Ovary (tissue), 9 donors: Measurements from ENCODE around the gene IGF2BP3. TPM values are rescaled to one million over a fixed set of nuclear protein-coding genes. Genes with fewer than 3 reads are reported as not detected.

ENCODE experiments used
- DNase-seq, 5 donors: peaks; one replicate each; pipeline ENCODE4 v3.0.0-alpha.2; 2019 to 2020
- H3K27ac ChIP-seq, 2 donors: fragments of 200-600 bp; one replicate each; pipeline versions ENCODE4 v1.5.1 to v1.8.0; 2019 to 2022
- H3K27me3 ChIP-seq: fragments of 200-600 bp; one replicate; pipeline ENCODE4 v1.8.0; 2022
- H3K36me3 ChIP-seq: fragments of 200-600 bp; sonication (generic); one replicate; pipeline ENCODE4 v1.5.1; 2019
- H3K4me1 ChIP-seq: one replicate; pipeline ENCODE4 v1.8.1; 2013; ENCODE audit warnings: mild to moderate bottlenecking, moderate library complexity; ENCODE audit not compliant: insufficient read depth
- H3K4me3 ChIP-seq: fragments of 200-600 bp; sonication (generic); one replicate; pipeline ENCODE4 v1.5.1; 2017
- H3K9me3 ChIP-seq, 2 donors: fragments of 200-600 bp in 1 of 2; sonication (generic) in 1 of 2; one replicate each; pipeline versions ENCODE4 v1.5.1 to v1.8.1; 2013 to 2019; ENCODE audit warnings: mild to moderate bottlenecking in 1 of 2, moderate library complexity in 1 of 2
- CTCF ChIP-seq, 3 donors: fragments of 450-650 bp in 2 of 3; fragments of 200-600 bp in 1 of 3; IDR thresholded peaks; one replicate each; pipeline versions ENCODE4 v1.5.1 to v1.8.0; 2016 to 2022; ENCODE audit warnings: antibody characterized with exemption in 3 of 3, mild to moderate bottlenecking in 1 of 3
- EP300 ChIP-seq: sonication (generic); formaldehyde crosslinking; IDR thresholded peaks from one replicate; pipeline ENCODE4 v1.6.1; 2017; ENCODE audit warnings: antibody characterized with exemption
- POLR2A ChIP-seq: fragments of 450-650 bp; IDR thresholded peaks from one replicate; pipeline ENCODE4 v1.6.1; 2017; ENCODE audit warnings: antibody characterized with exemption, mild to moderate bottlenecking, moderate library complexity
- WGBS, 3 donors: extraction: QIAGEN DNeasy Blood & Tissue Kit in 1 of 3; methylation state at CpG; one replicate each; pipeline versions ENCODE4 v1.1.5 to v1.1.7; 2013 to 2017; 5-methylcytosine and 5-hydroxymethylcytosine counted together
- intact Hi-C, 4 donors: fragments of 100-400 bp; cut with DNase I; formaldehyde crosslinking; loops; one replicate each; pipeline versions ENCODE4 v1.11.0 to v1.15.1; 2022 to 2023
- polyA plus RNA-seq, 2 donors: library from polyadenylated mRNA; stranded (reverse); fragments of 200-250 nt in 1 of 2; fragments of 350-450 nt in 1 of 2; fragmentation: Illumina TruSeq in 1 of 2; extraction: RNeasy Lipid Tissue Mini Kit (QIAGEN cat#74804) in 1 of 2; gene quantifications; one replicate each; pipeline ENCODE4 v1.2.3, GENCODE V29; 2013 to 2014
- total RNA-seq, 7 donors: library from RNA; depleted of rRNA in 2 of 7; stranded (reverse); fragments of >200 nt in 2 of 7; fragmentation: NEBNext Ultra II Directional in 3 of 7; extraction: Animal tissue kit (Norgen Biotek cat#: 25700) in 3 of 7; gene quantifications; one replicate each; pipeline versions ENCODE4 v1.1.0 to v1.2.4, GENCODE V29; 2016 to 2023
- donor health status: DM: no; HTN: no; CAD: no; lungs with moderate emphysema.
- donor health status: DM: no; HTN: no; CAD: no.
- donor health status: Bipolar disorder and iron deficiency.
- donor health status: DM: yes; HTN: yes; CAD: no.
- donor health status: DM: no; HTN: no; CAD: no.
- donor health status: DM: yes; HTN: yes; CAD: no.

IGF2BP3 gene
- total and polyA plus RNA-seq, 9 donors, result 0.20 to 1.3 (median 0.40) TPM; not detected in 2

GRCh38 chr7:23347033-23347681, 123.1 kb downstream of the IGF2BP3 start:
- intact Hi-C loops, result no loop called here
- DNase-seq, result no peak
- H3K9me3 ChIP-seq, result no peaks in the 10 kb centered on the region
- WGBS, 3 donors, result 93 to 96% (median 95%) methylated on average over 9 of the region's 9 CpGs
- no peaks in the 10 kb centered on the region for H3K4me1 ChIP-seq
- no peaks in the 10 kb centered on the region for H3K36me3 ChIP-seq
- TF ChIP-seq POLR2A (no peak), EP300 (no peak), CTCF (IDR thresholded peaks at IDR 0.05) (no peak)
- H3K4me3 ChIP-seq, result no peak overlapping the region
- H3K27me3 ChIP-seq, result no peaks in the 10 kb centered on the region
- no peak overlapping the region for H3K27ac ChIP-seq

- TF ChIP-seq POLR2A (no peak), CTCF (IDR thresholded peaks at IDR 0.05) (no peak), EP300 (no peak)
- Histone ChIP-seq H3K27me3 (no peaks in the 10 kb centered on the region), H3K4me1 (no peaks in the 10 kb centered on the region), H3K9me3 (no peaks in the 10 kb centered on the region), H3K27ac (no peak overlapping the region), H3K36me3 (no peaks in the 10 kb centered on the region), H3K4me3 (no peak overlapping the region)
- no peak for DNase-seq
- intact Hi-C loops, result no loop called here
- 89 to 93% (median 90%) methylated on average over 8 of the region's 8 CpGs for WGBS, 3 donors
Measured at GRCh38 chr7:23346316-23346715, 124.0 kb downstream of the IGF2BP3 start.

GRCh38 chr7:23345601-23346000, 124.7 kb downstream of the IGF2BP3 start:
- H3K4me3 ChIP-seq, result no peak overlapping the region

GRCh38 chr7:23343806-23344475, 126.3 kb downstream of the IGF2BP3 start:
- H3K4me3 ChIP-seq, result no peak overlapping the region
- no peaks in the 10 kb centered on the region for H3K9me3 ChIP-seq
- H3K36me3 ChIP-seq, result no peaks in the 10 kb centered on the region
- DNase-seq, result no peak
- TF ChIP-seq CTCF (IDR thresholded peaks at IDR 0.05), result no peak
- no peak for TF ChIP-seq POLR2A
- no peak for TF ChIP-seq EP300
- H3K27me3 ChIP-seq, result no peaks in the 10 kb centered on the region
- 76 to 82% (median 81%) methylated on average over 9 of the region's 9 CpGs for WGBS, 3 donors
- no peak overlapping the region for H3K27ac ChIP-seq
- no peaks in the 10 kb centered on the region for H3K4me1 ChIP-seq
- intact Hi-C loops, result no loop called here

More at GRCh38 chr7:23345601-23346000, 124.7 kb downstream of the IGF2BP3 start:
- DNase-seq, result no peak
- Histone ChIP-seq H3K9me3 (no peaks in the 10 kb centered on the region), H3K27me3 (no peaks in the 10 kb centered on the region), H3K4me1 (no peaks in the 10 kb centered on the region), H3K36me3 (no peaks in the 10 kb centered on the region), H3K27ac (no peak overlapping the region)
- TF ChIP-seq EP300, result no peak
- no peak for TF ChIP-seq POLR2A
- WGBS, 3 donors, result 86 to 90% (median 89%) methylated on average over 6 of the region's 6 CpGs
- intact Hi-C loops, result no loop called here

GRCh38 chr7:23343102-23343501, 127.2 kb downstream of the IGF2BP3 start:
- TF ChIP-seq EP300, result no peak
- TF ChIP-seq POLR2A, result no peak
- TF ChIP-seq CTCF (IDR thresholded peaks at IDR 0.05), result no peak
- intact Hi-C loops, result no loop called here
- Histone ChIP-seq H3K36me3 (no peaks in the 10 kb centered on the region), H3K27ac (no peak overlapping the region), H3K4me3 (no peak overlapping the region), H3K4me1 (no peaks in the 10 kb centered on the region), H3K9me3 (no peaks in the 10 kb centered on the region), H3K27me3 (no peaks in the 10 kb centered on the region)
- DNase-seq, result no peak
